Activated CD8-positive, alpha-beta memory T cell treated with anti-CD3 and anti-CD28 coated beads, Interleukin-2, amount 50 U/mL, for 24 hours (primary cell): ENCODE results near the gene ADPRHL1.

Experiments
- DNase-seq: peaks from one replicate; pipeline ENCODE4 v3.0.0-alpha.2; 2020; ENCODE audit errors: extremely low read depth

Gene ADPRHL1

DNA sequence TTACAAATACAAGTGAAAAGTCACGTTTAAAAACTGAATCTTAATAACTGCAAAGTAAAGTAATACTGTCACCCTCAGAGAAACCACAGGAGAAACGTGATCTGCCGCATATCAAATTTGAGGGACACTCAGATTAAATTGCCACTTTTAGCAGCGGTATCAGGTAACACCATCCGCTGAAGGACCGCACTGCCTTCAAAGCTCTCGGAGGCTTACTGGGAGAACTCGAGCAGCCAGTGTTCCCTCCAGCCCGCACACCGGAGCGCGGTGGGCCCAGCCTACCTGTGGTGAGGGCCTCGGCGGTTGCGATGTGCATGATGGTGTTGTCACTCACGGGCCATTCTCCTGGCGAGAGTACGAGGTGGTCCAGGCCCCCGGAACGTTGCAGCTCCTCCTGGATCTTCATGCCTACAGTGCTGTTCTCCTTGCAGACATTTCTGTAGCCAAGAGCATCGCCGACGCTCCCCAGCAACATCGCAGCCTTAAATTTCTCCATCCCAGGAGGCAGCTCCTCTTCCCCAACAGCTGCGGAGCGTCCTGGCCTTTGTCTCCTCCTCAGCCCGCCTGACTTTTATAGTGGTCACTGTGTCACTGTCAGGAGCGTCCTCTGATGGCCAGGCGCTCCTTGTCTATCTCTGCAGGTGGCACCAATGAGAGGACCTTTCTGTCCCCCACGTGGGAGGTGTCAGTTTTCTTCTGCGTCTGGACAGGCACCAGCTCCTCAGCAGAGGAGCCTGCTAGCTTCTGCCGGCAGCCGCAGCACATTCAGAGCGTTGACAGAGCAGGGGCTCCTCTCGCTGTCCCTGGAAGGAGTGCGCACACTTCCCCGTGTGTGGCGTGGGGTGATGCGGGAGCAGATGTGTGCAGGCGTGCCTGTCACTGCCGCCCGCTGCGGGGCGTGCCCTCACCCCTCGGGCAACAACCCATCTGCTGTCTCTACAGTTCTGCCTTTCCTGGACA is at the start of gene ADPRHL1:
Gene ADPRHL1, minus strand, starts transcription at position 547 of the 960 bp plus-strand sequence. Its CDS starts 51 bp downstream, at position 496.
- no peak for DNase-seq

DNA sequence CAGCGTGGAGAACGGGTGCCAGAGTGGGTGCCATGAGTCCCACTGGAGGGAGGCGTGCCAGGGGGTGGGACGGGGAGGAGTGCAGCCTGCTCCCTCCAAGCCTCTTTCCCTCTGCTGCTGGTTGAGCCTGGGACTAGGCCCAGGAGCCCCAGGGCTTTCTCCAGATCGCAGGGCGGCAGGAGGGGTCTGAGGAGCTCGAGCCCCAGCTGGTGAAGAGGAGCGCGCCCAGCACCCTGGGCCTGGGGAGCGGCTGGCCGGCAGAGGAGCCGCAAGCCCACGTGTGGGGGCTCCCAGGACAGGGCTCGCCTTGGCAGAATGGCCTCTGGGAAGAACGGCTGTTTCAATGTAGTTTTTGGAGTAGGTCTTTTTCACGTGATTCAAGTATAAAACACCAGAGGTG is 49.4 kb upstream of the ADPRHL1 start:
- DNase-seq = no peak

DNA sequence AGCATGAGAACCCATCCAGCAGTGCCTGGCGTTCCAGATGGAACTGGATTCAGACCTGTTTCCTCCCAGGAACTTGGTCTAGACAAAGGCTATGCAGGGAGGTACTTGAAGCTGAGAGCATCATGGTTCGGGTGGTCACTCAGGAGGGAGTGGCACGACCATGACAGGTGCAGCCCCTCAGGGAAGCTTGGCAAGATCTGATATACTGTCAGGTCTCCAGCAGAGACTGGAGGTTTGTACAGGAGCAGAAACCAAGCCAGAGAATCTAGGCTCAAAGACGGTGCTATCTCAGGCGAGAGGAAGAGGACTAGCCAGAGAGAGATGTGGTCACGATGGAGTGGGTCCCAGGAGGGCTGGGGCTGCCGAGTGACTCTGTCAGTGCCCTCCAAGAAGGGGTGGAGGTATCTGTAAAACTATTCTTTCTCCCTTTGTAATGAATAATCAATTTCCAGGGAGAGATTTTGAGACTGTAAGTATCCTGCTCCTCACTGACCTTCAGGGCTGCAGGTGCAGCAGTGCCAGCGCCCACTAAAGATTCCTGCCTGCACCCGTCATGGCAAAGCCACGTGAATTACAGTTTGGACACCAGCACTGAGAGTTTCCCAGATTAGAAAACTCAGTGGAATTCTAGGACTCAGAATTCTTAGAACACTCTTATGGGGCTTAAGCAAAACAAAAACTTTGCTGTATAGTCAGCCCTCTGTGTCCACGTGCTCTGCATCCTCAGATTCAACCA is 47.4 kb upstream of the ADPRHL1 start:
- no peak for DNase-seq

DNA sequence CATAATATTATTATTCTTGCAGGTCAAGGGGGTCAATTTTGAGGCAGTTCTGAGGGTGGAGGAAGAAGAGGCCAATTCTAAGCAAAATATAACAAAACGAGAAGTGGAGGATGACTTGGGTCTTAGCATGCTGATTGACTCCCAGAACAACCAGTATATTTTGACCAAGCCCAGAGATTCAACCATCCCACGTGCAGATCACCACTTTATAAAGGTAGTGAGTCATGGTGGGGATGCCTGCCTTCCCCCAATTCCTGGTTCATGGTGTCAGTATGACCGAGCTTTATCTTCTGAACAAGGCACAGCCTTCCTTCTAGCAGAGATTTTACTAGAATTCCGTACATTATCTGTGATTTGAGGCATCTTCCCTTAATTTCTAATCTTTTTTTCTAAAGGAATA is 46.6 kb upstream of the ADPRHL1 start:
- no peak for DNase-seq

DNA sequence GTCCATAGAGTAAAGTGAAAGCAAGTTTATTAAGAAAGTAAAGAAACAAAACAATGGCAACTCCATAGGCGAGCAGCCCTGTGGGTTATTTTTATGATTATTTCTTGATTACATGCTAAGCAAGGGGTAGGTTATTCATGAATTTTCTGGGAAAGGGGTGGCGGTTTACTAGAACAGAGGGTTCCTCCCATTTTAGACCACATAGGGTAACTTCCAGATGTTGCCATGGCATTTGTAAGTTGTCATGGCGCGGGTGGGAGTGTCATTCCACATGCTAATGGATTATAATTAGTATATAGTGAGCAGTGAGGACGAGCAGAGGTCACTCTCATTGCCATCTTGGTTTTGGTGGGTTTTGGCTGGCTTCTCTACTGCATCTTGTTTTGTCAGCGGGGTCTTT is 45.6 kb upstream of the ADPRHL1 start:
- no peak for DNase-seq

DNA sequence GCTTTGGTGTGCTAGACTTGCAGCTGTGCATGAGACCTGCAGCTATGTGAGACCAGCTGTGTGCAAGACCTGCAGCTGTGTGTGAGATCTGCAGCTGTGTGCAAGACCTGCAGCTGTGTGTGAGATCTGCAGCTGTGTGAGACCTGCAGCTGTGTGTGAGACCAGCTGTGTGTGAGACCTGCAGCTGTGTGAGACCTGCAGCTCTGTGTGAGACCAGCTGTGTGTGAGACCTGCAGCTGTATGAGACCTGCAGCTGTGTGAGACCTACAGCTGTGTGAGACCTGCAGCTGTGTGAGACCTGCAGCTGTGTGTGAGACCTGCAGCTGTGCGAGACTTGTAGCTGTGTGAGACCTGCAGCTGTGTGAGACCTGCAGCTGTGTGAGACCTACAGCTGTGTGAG is 43.9 kb upstream of the ADPRHL1 start:
- DNase-seq = no peak

DNA sequence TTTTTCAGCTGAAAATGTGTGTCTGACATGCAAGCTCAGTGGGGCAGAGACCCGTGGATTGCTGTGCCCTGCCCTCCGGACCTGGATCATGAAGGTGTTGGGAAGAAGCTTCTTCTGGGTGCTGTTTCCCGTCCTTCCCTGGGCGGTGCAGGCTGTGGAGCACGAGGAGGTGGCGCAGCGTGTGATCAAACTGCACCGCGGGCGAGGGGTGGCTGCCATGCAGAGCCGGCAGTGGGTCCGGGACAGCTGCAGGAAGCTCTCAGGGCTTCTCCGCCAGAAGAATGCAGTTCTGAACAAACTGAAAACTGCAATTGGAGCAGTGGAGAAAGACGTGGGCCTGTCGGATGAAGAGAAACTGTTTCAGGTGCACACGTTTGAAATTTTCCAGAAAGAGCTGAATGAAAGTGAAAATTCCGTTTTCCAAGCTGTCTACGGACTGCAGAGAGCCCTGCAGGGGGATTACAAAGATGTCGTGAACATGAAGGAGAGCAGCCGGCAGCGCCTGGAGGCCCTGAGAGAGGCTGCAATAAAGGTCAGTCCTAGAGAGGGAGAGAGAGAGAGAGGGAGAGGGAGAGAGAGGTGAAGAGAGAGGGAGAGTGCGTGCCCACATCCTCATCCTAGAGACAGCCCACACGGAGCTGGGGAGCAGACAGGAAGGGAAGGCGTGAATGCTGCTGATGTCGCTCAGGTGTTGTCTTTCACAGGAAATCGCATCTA is 42.4 kb upstream of the ADPRHL1 start:
- no peak for DNase-seq

DNA sequence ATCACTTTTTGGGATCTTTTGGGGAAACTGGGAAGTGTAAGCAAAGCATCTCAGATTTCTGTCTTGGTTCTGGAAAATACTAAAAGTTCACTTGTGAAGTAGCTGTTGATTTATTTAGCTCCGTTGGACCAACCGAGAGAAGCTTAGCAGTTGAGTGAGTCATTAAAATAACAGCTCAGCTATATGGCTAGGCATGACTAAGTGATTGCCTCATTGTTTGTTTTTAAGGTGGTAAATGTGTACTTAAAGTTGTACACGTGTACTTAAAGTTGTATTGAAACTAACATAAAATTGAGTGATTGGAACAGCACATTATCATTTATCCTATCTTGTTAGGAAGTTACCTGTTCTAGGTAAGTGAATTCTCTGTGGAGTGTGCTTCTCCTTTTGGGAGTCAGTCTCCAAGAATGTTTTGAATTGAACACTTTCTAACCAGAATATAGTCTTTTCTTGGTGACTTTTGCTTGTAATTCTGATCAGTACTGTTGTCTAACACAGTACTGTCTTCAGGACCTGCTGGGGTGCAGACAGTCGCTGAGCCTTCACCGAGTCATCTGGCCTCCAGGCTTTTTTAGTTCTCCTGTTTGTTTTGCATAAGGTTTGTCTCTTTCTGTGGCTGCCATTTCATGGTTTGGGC is 40.1 kb upstream of the ADPRHL1 start:
- DNase-seq = no peak

DNA sequence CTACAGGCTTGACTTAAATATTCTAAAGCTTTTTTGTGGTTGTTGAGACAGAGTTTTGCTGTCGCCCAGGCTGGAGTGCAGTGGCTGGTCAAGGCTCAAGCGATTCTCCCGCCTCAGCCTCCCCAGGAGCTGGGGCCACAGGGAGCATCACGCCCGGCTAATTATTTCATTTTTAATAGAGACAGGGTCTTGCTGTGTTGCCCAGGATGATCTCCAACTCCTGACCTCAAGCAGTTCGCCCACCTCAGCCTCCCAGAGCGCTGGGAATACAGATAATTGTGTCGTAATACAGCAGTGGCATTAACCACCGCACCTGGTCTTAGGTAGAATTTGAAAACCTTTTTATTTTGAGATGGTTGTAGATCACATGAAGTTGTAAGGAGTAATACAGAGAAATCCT is 38.7 kb upstream of the ADPRHL1 start:
- no peak for DNase-seq

DNA sequence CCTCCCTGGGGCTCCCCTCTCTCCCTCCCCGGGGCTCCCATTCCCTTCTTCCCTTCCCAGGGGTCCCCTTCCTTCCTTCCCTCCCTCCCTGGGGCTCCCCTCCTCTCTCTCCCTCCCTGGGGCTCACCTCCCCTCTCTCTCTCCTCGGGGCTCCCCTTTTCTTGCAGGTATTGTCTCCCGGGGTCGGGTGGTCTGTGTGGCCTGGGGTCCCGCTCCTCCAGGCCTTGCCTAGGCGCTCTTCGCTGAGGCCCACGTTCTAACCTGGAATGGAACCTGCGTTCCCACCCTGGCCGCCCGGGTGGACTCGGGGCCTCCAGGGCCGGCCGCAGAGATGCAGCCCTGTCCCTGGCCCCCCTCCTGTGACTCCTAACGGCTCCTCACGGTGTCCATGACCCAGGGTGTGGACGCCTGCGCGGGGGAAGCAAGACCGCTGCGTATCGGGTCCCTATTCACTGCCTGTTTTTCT is 38.2 kb upstream of the ADPRHL1 start:
- DNase-seq = no peak

DNA sequence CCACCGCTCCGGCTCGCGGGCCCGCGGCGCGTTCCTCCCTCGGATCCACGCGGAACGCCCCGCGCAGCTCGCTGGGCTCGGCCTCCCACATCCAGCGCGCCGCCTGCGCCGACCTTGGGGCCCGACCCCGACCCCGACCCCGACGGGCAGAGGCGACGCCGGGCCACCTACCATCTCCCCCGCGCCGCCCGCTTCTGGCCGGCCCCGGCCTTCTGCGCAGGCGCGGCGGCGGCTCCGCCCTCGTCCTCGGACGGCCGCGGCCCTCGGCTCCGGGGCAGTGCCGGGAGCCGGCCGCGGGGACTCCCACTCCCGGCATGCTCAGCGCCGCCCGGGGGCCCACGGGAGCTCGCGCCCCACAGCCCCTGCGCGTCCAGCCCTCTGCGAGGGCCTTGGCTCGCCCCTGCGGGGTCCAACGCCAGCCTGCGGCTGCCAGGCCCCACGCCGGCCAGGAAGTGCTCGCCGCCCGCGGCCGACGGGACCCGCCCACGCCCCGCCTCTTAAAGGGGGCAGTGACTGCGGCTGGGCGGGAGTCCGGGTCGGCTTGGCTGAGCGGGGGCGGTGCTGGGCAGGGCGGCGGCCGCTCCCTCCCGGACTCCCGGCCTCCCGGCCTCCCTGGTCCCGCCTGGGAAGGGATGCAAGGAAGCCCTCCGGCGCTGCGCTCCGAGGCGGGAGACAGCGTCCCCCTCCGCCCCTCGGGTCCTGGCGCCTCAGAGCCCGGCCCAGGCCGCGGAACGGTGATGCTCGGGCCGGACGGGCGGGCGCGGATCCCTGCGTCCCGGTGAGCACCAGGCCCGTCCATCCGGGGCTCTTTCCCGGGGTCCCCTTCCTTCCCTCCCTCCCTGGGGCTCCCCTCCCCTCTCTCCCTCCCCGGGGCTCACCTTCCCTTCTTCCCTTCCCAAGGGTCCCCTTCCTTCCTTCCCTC is 37.5 kb upstream of the ADPRHL1 start, which contains the start of gene DCUN1D2:
Gene DCUN1D2, minus strand, starts transcription at position 216 of the 922 bp plus-strand sequence. Its CDS starts 42 bp downstream, at position 174.
- DNase-seq = peak; percentile 21

DNA sequence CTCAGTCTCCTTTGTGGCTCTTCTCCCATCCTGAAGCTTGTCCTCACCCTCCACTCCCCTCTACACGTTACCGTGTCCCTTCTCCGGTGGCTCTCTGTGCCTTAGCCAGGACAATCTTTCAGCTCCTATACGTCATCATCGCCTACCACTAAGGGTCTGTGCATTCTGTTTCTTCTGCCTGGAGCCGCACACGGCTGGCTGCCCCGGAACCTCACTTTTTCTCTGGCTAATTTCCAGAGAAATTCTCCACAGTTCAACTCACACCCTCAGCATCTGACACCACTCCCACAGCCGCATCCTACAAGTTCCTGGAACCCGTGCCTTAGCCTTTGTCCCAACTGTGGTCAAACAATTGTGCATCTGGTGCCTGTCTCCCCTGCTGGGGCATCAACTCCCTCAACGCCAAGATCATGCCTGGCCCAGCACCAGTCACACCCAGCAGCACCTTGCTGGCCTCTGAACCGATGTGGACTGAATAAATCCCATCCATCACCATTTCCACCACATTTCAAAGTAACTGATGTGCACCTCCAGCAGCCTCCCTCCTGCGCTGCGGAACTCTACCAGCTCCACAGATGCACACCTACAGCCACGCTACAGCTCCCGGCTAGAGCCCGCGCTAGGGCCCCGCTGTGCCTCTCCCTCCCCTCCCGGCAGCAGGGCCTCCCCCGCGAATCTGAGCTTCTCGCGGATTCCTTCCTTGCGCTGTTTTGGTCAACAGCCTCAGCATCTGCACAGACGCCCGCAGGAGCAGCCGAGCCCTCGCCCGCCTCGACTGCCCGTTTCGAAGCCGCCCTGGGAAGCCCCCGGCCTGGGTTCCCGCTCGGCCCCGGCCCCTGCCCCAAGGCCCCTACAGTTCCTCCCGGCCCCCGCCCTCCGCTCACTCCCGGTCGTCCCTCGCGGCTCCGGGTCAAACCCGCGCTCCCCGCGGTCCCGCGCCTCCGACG is 36.5 kb upstream of the ADPRHL1 start:
- DNase-seq = no peak

DNA sequence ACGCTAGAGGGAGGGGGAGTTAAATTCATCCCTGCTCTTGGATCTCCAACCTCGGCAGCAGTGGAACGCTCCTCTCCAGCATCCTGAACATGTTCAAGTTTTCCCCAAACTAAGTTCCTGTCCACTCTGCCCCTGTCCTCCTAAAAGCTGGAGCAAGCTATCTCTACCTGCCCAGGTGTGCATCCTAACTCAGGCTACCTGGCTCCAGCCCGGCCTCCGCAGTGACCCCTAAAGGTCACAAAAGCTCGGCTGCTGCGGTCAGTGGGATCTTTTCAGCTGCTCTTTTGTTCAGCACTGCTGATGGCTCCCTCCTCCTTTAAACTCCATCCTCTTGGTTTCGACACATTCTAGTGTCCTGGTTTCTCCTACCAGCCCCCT is 35.9 kb upstream of the ADPRHL1 start:
- no peak for DNase-seq

DNA sequence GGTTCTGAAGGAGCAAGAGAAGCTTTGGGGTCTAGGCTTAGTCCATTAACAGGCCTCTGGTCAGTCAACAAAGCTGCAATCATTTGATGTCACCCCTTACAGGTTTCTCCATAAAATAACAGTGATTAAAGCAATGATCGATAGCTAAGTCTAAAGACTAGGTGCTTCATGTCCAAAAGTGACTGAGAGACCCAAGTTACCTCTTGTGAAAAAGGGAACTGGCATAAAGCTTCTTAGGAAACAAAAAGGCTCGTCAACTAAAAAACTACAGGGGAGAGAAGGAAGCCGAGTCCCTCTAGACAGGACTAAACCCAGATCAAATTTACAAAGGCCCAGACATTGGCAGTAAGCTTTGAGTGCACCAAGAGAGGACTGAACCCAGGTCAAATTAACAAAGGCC is 35.0 kb upstream of the ADPRHL1 start:
- DNase-seq = no peak

DNA sequence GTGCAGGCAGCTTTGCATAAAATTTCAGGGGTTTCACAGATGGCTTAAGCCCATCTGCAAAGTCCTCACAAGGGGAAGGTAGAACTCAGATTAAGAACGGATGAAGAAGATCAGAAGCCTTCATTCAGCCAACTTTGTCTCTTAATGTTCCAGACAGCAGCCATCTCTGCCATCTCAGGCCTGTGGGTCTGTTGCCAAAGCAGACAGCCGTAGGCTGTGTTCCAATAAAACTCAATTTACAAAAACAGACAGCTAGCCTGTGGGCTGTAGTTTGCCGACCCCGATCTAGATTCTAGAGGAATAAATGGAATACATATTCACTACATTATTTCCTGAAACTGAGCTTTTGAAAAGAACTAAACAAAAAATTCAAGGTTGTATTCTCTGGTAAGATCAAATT is 33.4 kb upstream of the ADPRHL1 start:
- no peak for DNase-seq

DNA sequence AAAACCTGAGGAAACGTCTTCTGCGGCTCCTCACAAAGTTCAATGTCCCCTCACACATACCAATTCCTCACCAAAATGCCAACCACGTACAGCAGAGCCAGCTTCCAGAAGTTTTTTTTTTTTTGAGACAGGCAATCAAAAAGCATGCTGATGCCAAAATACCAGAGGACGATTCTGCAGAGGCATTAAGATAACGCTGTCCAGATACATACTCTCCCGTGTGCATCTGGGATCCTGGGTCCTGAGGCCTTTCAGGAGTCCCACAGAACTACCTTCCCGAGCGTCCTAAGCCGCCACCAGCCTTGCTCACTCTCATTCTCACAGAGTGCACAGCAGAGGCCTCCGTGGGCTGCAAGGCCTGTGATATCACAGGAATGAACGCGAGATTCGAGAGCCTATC is 32.3 kb upstream of the ADPRHL1 start:
- DNase-seq = no peak

DNA sequence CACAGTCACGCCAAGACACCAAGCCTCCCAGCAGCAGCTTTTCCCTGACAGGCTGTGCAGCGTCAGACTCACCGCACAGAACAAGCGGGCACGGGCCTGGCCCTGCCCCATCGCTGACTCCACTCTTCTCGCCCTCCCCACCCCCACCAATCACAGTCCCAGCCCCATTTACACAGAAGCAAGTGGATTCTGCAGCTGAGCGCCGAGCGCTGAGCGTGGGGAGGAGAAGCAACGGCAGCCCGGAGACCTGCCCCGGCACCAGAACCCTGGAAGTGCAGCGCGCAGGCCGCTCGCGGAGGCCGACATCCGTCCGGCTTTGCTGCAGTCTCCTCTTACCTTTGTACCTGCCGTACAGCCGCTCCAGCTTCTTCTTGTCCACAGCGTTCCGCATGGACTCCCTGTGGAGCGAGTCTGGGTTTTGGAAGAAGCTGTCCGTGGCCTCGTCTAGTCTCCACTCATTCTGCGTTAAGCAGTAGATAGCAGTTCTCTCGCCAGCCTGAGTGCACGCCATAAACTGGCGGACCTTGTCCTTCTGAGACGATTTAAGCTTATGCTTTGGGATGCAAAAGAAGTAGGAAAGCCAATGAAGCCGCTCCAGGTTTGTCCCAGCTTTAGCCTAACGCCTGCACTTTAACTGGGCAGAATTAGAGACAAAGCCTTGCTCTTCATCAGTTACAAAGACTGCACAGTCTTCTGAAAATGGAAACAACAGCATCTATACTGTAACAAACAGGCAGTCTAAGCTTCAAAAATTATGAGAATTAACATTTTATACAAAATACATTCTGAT is 30.4 kb upstream of the ADPRHL1 start:
- DNase-seq = no peak

DNA sequence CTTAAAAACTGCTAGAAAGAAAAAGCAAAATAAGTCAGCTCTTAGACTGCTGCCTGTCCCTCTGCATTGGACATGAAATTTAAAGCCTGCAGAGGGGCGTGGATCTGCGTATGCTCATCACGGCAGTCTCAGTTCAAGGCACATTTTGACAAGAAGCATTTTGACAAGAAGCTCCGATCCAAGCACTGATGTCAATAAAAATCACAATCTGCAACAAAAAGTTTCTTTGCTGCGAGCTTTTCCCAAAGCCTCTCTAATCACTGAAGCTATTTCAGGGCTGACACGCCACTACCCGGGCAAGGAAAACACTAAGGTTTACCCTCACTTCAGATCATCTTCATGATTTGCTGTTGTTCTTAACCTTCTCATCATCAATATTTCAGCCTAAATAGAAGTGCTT is 29.8 kb upstream of the ADPRHL1 start:
- DNase-seq = no peak

DNA sequence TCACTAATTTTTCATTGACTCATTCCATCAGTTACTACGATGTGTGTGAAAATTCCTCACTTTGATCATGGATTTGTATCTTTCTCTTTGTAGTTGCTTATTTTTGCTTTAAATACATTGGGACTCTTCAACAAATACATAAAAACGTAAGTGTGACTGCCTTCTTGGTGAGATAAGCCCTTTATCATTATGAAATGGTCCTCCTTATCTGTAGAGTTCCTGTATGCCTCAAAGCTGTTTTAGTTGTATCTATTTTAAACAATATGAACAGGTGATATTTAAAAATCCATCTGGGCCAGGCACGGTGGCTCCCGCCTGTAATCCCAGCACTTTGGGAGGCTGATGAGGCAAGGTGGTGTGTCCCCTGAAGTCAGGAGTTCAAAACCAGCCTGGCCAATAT is 25.9 kb upstream of the ADPRHL1 start:
- DNase-seq = no peak
